Panc1 (cell line): Measurements from ENCODE around the gene ARL14. TPM values are rescaled to one million over a fixed set of nuclear protein-coding genes. Genes with fewer than 3 reads are reported as not detected.

Experiments used
- ATAC-seq: fragments of 200-7000 bp; cut with Tn5 transposase; 2 replicates; pipeline ENCODE4 v1.9.1; 2020; ENCODE audit warnings: mild to moderate bottlenecking, moderate library complexity
- BruUV-seq: library from RNA; stranded (reverse); fragments of 400-500 nt; replicated peaks from 2 replicates; lab custom pipeline; 2021; lab: Mats Ljungman, UMichigan
- CTCF ChIA-PET: fragments of 300-600 bp; sonication (Branson Sonifier 250); formaldehyde crosslinking; loops from one replicate; lab custom pipeline; 2022; ENCODE audit warnings: antibody characterized with exemption; lab: Charles Lee
- POLR2A ChIA-PET: fragments of 300-600 bp; sonication (Branson Sonifier 250); formaldehyde crosslinking; loops from one replicate; lab custom pipeline; 2022; ENCODE audit warnings: antibody characterized with exemption; lab: Charles Lee
- DNase-seq: peaks from one replicate; pipeline ENCODE4 v3.0.0-alpha.2; 2010; ENCODE audit warnings: low read depth, low spot score
- H3K27ac ChIP-seq: 2 replicates; pipeline ENCODE4 v1.5.1; 2011; ENCODE audit warnings: mild to moderate bottlenecking, low read length, inconsistent platforms
- H3K27me3 ChIP-seq: fragments of 200-500 bp; sonication (Bioruptor generic); 2 replicates; pipeline ENCODE4 v1.6.0; 2014; ENCODE audit warnings: low read length, inconsistent platforms; ENCODE audit not compliant: control insufficient read depth, insufficient read depth
- H3K36me3 ChIP-seq: fragments of 200-500 bp; sonication (Bioruptor generic); 2 replicates; pipeline ENCODE4 v1.5.1; 2014; ENCODE audit warnings: inconsistent platforms, mild to moderate bottlenecking, low read length, moderate library complexity; ENCODE audit not compliant: control insufficient read depth, insufficient read depth
- H3K4me1 ChIP-seq: 2 replicates; pipeline ENCODE4 v1.5.1; 2011; ENCODE audit warnings: inconsistent platforms, mild to moderate bottlenecking, low read length, moderate library complexity; ENCODE audit not compliant: control insufficient read depth, insufficient read depth
- H3K4me3 ChIP-seq, 2 experiments: 2 replicates each; pipeline ENCODE4 v1.5.1; 2011 to 2012; ENCODE audit warnings: low read depth in 2 of 2, low read length in 2 of 2, mild to moderate bottlenecking in 2 of 2, inconsistent platforms in 1 of 2, moderate library complexity in 1 of 2
- H3K9me3 ChIP-seq: fragments of 200-500 bp; sonication (Bioruptor generic); 2 replicates; pipeline ENCODE4 v1.5.1; 2014; ENCODE audit warnings: low read depth, mild to moderate bottlenecking, inconsistent platforms, low read length, moderate library complexity; ENCODE audit not compliant: control insufficient read depth, insufficient read depth
- CTCF ChIP-seq: fragments of 450-650 bp; IDR thresholded peaks from 2 replicates; pipeline ENCODE4 v1.5.1; 2017; ENCODE audit warnings: mild to moderate bottlenecking
- POLR2AphosphoS5 ChIP-seq: IDR thresholded peaks from 2 replicates; pipeline ENCODE4 v1.6.1; 2012; ENCODE audit warnings: mild to moderate bottlenecking, low read depth, low read length, moderate library complexity
- REST ChIP-seq, 2 experiments: IDR thresholded peaks; 2 replicates each; pipeline ENCODE4 v1.6.1; 2011 to 2012; ENCODE audit warnings: low read depth in 2 of 2, control low read depth in 1 of 2, low read length in 1 of 2, mild to moderate bottlenecking in 1 of 2, moderate library complexity in 1 of 2; ENCODE audit not compliant: insufficient read depth in 1 of 2
- SIN3A ChIP-seq: IDR thresholded peaks from 2 replicates; pipeline ENCODE4 v1.6.1; 2012; ENCODE audit warnings: low read depth, mild to moderate bottlenecking, low read length, moderate library complexity, borderline replicate concordance; ENCODE audit not compliant: insufficient read depth
- TCF7L2 ChIP-seq: IDR thresholded peaks from 2 replicates; pipeline ENCODE4 v1.6.1; 2011; ENCODE audit warnings: mild to moderate bottlenecking, low read depth, low read length, inconsistent platforms
- in situ Hi-C: cut with HindIII; loops from 2 replicates; pipeline ENCODE4 v1.10.0; 2016; ENCODE audit warnings: low sequenced_read_pairs, low pct_unique_long_range_greater_than_20kb
- intact Hi-C: fragments of 100-400 bp; cut with micrococcal nuclease; formaldehyde crosslinking; loops from one replicate; pipeline ENCODE4 v1.10.0; 2022; ENCODE audit not compliant: unreplicated experiment
- total RNA-seq: library from RNA; stranded (reverse); gene quantifications from one replicate; pipeline ENCODE4 v1.2.1, GENCODE V29; 2021; ENCODE audit not compliant: unreplicated experiment

The ARL14 gene
- total RNA-seq, 1 experiment from 2014 or later, result 2.5 TPM

- in situ Hi-C loops, result no loop called here
- Histone ChIP-seq H3K9me3 (no peaks in the 10 kb centered on the region), H3K36me3 (no peaks in the 10 kb centered on the region), H3K4me3 (no peak overlapping the region), H3K27me3 (no peaks in the 10 kb centered on the region), H3K27ac (no peak overlapping the region), H3K4me1 (no peaks in the 10 kb centered on the region)
- CTCF ChIA-PET, result no interaction called here
- 0 out of 4 replicates have a peak, but pooled peaks of 1 of the 2 experiments have one; percentile 2 for TF ChIP-seq REST (IDR thresholded peaks at IDR 0.05; ENCODE audit: insufficient read depth in 1 of 2, low read depth in 2 of 2, low read length in 1 of 2)
- no peak for TF ChIP-seq POLR2AphosphoS5
- ATAC-seq, result no peak
- no peak for DNase-seq
- BruUV-seq, result no TSS peak
- intact Hi-C loops, result no loop called here
- POLR2A ChIA-PET, result no interaction called here
Measured at GRCh38 chr3:160637086-160637485, 39.9 kb upstream of the ARL14 start.

- Histone ChIP-seq H3K4me3 (no peak overlapping the region), H3K36me3 (no peaks in the 10 kb centered on the region), H3K27me3 (no peaks in the 10 kb centered on the region), H3K4me1 (no peaks in the 10 kb centered on the region), H3K9me3 (no peaks in the 10 kb centered on the region), H3K27ac (no peak overlapping the region)
- ChIA-PET CTCF (interaction anchor here (0.5 kb wide), 1 partner anchor 15 kb away, joined by 11 read pairs; no protein-coding TSS in a partner anchor), POLR2A (no interaction called here)
- TF ChIP-seq CTCF (no peak), SIN3A (no peak), TCF7L2 (no peak), REST (IDR thresholded peaks at IDR 0.05; ENCODE audit: insufficient read depth in 1 of 2, low read depth in 2 of 2, low read length in 1 of 2) (no peak), POLR2AphosphoS5 (no peak)
- ATAC-seq (no peak), DNase-seq (no peak)
- in situ Hi-C loops, result no loop called here
- intact Hi-C loops, result no loop called here
- BruUV-seq, result no TSS peak
Measured at GRCh38 chr3:160638184-160638583, 38.8 kb upstream of the ARL14 start.
